G401 (cell line): Measurements from ENCODE around the gene AIRE. TPM values are rescaled to one million over a fixed set of nuclear protein-coding genes. Genes with fewer than 3 reads are reported as not detected.
"Not testable (repeated sequence)": the region's sequence is repeated elsewhere in the genome, so short reads cannot be mapped to it uniquely, and the experiment has no call there.

ENCODE experiments used
- DNase-seq: peaks from one replicate; pipeline ENCODE4 v3.0.0-alpha.2; 2015; ENCODE audit warnings: low spot score
- in situ Hi-C: cut with HindIII; loops from 2 replicates; pipeline ENCODE4 v1.10.0; 2016; ENCODE audit warnings: low sequenced_read_pairs, mixed read lengths
- total RNA-seq: library from RNA; depleted of rRNA; stranded (reverse); fragments of >200 nt; shearing (Covaris generic); gene quantifications from 2 replicates; pipeline ENCODE4 v1.2.3, GENCODE V29; 2014

AIRE gene
- total RNA-seq, 1 experiment from 2014 or later: 1.7 TPM

- DNase-seq: no peak
- in situ Hi-C loops: no loop called here
Measured at GRCh38 chr21:44263221-44263760, 22.4 kb upstream of the AIRE start.

GRCh38 chr21:44263768-44264167 is 21.9 kb upstream of the AIRE start:
- no peak for DNase-seq
- in situ Hi-C loops: no loop called here

- no peak for DNase-seq
- in situ Hi-C loops: no loop called here
Measured at GRCh38 chr21:44265734-44266270, 19.9 kb upstream of the AIRE start.

GRCh38 chr21:44267655-44268142 is 18.0 kb upstream of the AIRE start:
- in situ Hi-C loops: no loop called here
- DNase-seq: no peak

GRCh38 chr21:44269090-44269489 is 16.6 kb upstream of the AIRE start:
- in situ Hi-C loops: no loop called here

GRCh38 chr21:44271558-44272283 is 14.0 kb upstream of the AIRE start:
- in situ Hi-C loops: no loop called here
- no peak for DNase-seq

More at GRCh38 chr21:44269090-44269489, 16.6 kb upstream of the AIRE start:
- DNase-seq: no peak

- in situ Hi-C loops: no loop called here
- no peak for DNase-seq
Measured at GRCh38 chr21:44272284-44272858, 13.3 kb upstream of the AIRE start.

GRCh38 chr21:44273046-44273445 is 12.6 kb upstream of the AIRE start:
- in situ Hi-C loops: no loop called here
- no peak for DNase-seq

GRCh38 chr21:44275041-44275440 is 10.6 kb upstream of the AIRE start:
- no peak for DNase-seq
- in situ Hi-C loops: no loop called here

- in situ Hi-C loops: no loop called here
- peak; percentile 34 for DNase-seq
Measured at GRCh38 chr21:44279354-44280260, 6.1 kb upstream of the AIRE start.

GRCh38 chr21:44281801-44282200 is 3.9 kb upstream of the AIRE start:
- in situ Hi-C loops: no loop called here
- no peak for DNase-seq

- in situ Hi-C loops: no loop called here
- no peak for DNase-seq
Measured at GRCh38 chr21:44282370-44282769, 3.3 kb upstream of the AIRE start.

- in situ Hi-C loops, DNase-seq: not testable (repeated sequence)
Measured at GRCh38 chr21:44283211-44283785, 2.4 kb upstream of the AIRE start.

- in situ Hi-C loops: no loop called here
- no peak for DNase-seq
Measured at GRCh38 chr21:44283948-44284347, 1.7 kb upstream of the AIRE start.

GRCh38 chr21:44286086-44286715 is 525 bp downstream of the AIRE start:
- no peak for DNase-seq
- in situ Hi-C loops: no loop called here

GRCh38 chr21:44286716-44287632 is 1.3 kb downstream of the AIRE start:
- in situ Hi-C loops: no loop called here
- no peak for DNase-seq

GRCh38 chr21:44288251-44289110 is 2.8 kb downstream of the AIRE start:
- no peak for DNase-seq
- in situ Hi-C loops: no loop called here
